ENCODE measurements around the gene SERPIND1. TPM values are rescaled to one million over a fixed set of nuclear protein-coding genes. Genes with fewer than 3 reads are reported as not detected.
"Not testable (repeated sequence)": the region's sequence is repeated elsewhere in the genome, so short reads cannot be mapped to it uniquely, and the experiment has no call there.

The SERPIND1 gene, protein sequence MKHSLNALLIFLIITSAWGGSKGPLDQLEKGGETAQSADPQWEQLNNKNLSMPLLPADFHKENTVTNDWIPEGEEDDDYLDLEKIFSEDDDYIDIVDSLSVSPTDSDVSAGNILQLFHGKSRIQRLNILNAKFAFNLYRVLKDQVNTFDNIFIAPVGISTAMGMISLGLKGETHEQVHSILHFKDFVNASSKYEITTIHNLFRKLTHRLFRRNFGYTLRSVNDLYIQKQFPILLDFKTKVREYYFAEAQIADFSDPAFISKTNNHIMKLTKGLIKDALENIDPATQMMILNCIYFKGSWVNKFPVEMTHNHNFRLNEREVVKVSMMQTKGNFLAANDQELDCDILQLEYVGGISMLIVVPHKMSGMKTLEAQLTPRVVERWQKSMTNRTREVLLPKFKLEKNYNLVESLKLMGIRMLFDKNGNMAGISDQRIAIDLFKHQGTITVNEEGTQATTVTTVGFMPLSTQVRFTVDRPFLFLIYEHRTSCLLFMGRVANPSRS
- total RNA-seq = 0.59 and 2.8 TPM in 2 replicates

DNA sequence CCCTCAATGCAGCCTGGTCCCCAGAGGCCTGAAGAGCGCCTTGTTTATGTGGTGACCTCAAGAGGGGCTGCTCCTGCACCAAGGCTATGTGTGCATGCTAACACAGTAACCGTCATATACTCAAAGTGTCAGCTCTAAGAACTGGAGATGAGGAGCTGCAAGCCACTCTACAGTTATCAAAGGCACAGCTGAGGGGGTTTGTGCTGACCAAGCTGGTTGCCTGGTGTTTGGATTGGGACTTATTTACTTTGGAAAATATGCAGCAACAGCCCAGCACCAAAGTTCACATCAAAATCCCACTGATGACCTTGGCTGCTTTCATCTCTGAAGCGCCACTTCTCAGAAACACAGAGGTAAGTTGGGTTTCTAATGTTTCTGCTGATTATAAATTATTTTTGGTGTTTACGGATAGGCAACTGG, at the start of gene SERPIND1:
Gene SERPIND1, plus strand, starts transcription at position 321 of the 420 bp plus-strand sequence. CDS start 5,200 bp downstream, outside the sequence.
- no peak for DNase-seq (ENCODE audit: low read depth, low spot score)

DNA sequence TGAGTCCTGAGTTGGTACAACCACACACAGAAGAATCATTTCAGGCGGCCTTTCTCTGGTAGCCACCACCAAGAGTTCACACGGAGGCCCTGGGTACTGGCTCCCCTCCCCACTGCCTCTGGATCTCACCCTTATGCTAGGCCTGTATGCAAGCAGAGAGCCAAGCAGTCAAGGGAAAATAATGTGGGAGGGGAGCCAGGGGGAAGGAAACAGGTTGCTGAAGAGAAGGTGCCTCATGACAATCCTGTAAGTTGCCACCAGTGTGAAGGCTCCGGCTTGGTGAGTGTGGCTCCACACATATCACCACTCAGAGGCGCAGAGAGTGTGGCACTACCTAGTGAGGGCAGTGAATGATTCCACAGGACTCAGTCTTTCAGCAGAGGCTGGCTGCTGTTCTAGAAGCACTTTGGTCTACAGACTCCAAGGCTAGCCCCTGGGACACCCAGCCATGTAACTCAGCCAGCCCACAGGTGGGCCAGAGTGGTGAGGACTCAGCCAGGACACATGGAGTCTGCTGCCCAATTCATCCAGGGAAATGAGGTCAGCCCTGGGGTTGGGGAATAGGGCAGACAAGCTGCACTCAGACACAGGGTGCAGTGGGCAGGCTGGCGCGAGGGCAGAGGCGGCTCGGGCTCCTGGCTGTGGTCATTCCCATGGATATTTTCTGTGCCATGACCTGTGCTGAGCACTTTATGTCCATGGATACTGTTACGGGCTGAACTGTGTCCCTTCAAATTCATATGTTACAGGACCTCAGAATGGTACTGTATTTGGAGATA, 49.0 kb upstream of the SERPIND1 start:
- DNase-seq (ENCODE audit: low read depth, low spot score) = no peak

- no peak for DNase-seq (ENCODE audit: low read depth, low spot score)
Measured at GRCh38 chr22:20725987-20726558, 47.8 kb upstream of the SERPIND1 start.

GRCh38 chr22:20727118-20728015, 46.5 kb upstream of the SERPIND1 start:
- no peak for DNase-seq (ENCODE audit: low read depth, low spot score)

- DNase-seq (ENCODE audit: low read depth, low spot score) = no peak
Measured at GRCh38 chr22:20728523-20729190, 45.3 kb upstream of the SERPIND1 start.

DNA sequence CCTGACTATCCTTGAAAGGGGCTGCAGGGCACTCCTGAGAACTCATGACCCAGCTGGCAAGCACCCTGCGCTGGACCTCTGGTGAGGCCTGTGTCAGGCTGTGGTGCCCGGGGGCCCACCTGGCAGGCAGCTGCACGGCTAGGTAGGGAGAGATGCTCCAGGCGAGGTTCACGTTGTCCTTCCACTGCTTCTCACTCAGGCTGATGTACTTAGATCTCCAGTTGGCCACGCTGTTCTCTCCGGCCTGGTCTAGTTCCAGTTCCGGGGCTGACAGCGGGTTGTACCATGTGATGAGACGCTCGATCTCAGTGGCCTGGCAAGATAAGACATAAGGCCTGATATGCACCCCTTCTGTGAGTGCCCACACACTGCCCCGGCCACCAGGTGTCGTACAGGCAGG, 44.7 kb upstream of the SERPIND1 start:
- DNase-seq (ENCODE audit: low read depth, low spot score) = no peak

DNA sequence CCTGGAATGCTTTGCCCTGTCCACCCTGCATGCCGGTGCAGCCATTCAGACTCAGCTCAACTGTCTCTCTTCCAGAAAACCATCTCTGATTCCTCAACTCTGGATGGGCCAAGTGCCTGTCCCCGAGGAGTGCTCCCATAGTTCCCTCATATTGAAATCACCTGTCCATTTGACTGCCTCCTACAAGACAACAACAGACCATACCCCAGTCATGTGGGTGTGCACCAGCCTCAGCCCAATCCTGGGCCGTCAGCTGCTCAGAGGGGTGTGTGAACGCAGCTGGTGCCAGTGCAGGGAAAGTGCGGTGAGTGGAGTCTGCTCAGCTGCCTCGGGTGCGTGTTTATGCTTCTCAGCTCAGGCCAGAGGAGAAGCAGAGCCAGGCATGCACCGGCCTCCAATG, 41.5 kb upstream of the SERPIND1 start:
- not testable (repeated sequence) for DNase-seq (ENCODE audit: low read depth, low spot score)

DNA sequence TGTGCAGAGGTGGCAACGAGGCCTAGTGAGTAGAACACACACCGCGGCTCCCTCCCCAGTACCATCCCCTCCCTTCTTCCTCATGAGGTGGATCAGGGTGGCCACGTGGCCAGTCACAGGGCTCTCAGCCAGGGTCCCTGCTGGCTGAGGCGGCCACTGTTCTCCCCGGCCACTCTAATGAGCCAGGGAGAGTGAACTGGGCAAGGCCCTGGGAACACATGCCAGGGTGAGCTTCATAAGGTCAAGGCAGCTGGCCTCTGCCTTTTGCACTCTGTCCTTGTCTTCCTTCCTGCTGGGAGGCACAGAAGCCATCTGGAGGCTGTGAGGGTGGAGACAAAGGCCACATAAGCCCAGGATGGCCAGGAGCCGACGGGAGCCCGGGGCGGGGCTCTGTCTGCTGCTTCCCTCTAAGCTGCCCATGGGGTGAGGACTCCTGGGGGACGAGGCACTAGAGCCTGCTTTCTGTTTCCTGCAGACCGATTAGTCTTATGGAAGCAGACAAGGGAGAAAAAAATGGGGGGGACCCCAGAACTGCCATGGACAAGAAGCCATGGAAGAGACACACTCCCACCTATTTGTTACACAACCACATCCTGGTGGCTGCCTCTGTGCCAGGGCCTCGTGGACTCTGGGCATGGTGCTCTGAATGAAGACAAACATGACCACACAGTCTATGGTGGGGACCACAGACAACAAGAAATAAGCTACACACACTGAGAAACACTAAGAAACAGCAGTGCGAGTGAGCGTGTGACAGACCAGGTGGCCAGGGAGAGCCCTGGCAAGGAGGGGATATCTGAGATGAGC, 38.4 kb upstream of the SERPIND1 start:
- not testable (repeated sequence) for DNase-seq (ENCODE audit: low read depth, low spot score)

- not testable (repeated sequence) for DNase-seq (ENCODE audit: low read depth, low spot score)
Measured at GRCh38 chr22:20736891-20737290, 37.0 kb upstream of the SERPIND1 start.

- no peak for DNase-seq (ENCODE audit: low read depth, low spot score)
Measured at GRCh38 chr22:20738394-20739089, 35.4 kb upstream of the SERPIND1 start.

DNA sequence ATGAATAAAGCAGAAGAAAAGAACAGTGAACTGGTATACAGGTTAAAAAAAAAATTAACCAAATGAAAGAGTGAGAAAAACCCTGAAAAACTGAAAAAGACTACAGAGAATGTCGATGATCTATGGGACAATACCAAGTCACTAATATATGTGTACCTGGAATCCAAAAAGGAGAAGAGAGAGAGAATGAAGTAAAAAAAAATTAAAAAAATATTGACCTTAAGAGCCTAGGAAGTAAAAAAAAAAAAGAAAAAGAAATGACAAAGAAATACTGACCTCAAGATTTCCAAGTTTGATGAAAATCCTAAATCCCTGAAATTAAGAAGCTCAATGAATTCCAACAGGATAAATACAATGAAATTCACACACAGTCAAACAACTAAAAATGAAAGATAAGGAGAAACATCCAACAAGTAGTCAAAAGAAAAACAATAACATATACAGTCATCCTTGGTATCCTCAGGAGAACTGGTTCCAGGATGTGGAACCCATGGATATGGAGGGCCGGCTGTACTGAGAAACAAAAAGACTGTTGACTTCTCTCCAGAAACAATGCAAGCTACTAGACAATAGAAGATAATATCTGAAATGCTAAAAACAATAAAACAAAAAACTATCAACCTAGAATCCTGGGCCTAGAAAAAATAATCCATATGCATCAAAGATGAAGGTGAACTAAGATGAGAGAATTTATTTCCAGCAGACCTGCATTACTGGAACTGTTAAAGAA, 33.5 kb upstream of the SERPIND1 start:
- DNase-seq (ENCODE audit: low read depth, low spot score) = no peak

DNA sequence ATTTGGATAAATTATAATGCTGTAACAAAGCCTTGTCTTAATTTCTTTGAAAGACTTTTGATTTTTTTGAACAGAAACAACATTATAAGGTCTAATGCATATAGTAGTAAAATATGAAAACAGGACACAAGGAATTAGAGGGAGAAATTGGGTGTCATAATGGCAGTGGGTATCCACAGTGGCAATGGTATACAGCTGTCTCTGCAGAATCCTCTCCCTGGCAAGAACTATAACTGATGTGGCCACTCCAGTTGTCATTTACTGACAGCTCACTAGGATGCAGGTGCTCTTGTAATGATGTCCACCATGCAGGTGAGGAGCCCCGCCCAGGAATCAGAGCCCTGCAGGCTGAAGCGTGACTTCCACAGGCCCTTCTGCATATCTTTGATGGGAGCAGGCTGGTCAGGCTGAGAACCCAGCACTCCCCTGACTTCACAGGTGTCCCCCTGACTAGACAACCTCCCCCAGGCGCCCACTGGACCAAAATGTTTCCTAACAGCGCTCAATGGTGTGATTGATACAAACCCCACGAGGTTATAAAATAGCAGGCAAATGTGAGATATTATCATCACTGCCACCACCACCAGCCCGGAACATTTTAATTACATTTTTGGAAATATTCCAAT, 32.8 kb upstream of the SERPIND1 start:
- no peak for DNase-seq (ENCODE audit: low read depth, low spot score)

GRCh38 chr22:20741634-20742581, 32.0 kb upstream of the SERPIND1 start:
- no peak for DNase-seq (ENCODE audit: low read depth, low spot score)

GRCh38 chr22:20742764-20743163, 31.1 kb upstream of the SERPIND1 start:
- no peak for DNase-seq (ENCODE audit: low read depth, low spot score)

DNA sequence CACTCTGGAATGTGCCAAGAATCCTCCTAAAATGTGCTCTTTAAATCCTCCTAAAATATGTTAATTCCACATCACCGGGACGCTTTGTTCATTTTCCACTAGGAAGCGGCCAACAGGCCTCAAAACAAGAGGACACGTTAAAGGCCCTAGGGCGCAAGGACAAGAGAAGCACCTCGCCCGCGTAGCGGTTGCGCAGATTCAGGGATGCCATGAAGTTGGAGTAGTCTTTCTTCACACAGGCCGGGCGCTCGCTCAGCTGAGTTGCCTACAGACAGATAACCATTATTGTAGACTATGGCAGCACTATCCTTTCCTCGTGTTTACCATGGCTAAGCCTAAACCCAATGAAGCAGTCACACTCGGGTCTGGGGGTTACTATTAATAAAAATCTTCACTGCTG, 29.5 kb upstream of the SERPIND1 start:
- DNase-seq (ENCODE audit: low read depth, low spot score) = no peak

GRCh38 chr22:20745119-20745518, 28.8 kb upstream of the SERPIND1 start:
- no peak for DNase-seq (ENCODE audit: low read depth, low spot score)
